T-helper 2 cell (primary cell): Measurements from ENCODE around the gene NXF1.
A peak's percentile ranks its signal among the peaks of the same experiment; 100 is the strongest.
"Not testable (repeated sequence)": the region's sequence is repeated elsewhere in the genome, so short reads cannot be mapped to it uniquely, and the experiment has no call there.

Source experiments
- DNase-seq, 5 experiments: peaks; one replicate each; pipeline versions ENCODE4 v3.0.0 to v3.0.0-alpha.2; 2012 to 2022

Gene NXF1

GRCh38 chr11:62832336-62833234, 27.3 kb upstream of the NXF1 start, which contains the start of gene TEX54:
Gene TEX54 (minus strand): TSS chr11:62832841.
- no peak for DNase-seq

DNA sequence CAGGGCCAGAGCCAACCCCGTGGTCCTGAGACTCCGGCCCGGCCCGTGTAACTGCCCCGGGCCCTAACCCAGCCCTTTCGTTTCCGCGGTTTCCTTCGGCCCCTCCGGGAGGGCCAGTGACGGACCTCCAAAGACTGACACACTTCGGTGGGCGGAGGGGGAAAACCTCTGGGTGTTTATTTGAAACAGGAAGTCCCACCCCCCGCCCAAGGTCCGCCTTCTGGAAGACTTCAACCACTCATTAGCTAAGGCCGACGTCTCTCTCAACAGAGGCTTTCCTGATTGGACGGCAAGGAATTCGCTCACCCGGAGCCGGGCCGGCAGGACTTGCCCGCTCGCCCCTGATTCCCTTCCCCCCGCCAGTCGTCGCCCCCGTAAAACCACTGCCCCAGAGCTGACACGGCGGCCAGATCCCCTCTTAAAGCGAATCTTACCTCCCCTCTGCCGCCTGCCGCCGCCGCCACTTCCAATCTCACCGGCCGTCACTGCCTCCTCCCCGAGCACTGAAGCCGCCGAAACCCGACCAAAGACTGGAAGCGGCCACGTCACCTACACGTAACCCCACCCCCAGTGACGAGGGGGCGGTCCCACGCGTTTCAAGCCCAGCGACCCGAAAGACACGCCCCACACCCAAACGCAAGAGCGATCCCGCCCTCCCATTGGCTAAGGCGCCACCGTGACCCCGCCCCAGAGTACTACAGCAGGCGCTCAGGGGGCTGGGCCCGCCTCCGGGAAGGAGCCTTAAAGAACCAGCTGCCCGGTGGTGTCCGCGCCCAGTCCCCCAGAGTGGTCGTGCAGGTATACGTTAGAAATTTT, 26.5 kb upstream of the NXF1 start, which contains the start of gene STX5:
TSS of gene STX5 (minus strand) at position 532 of the 816 bp plus-strand sequence. CDS start 808 bp downstream, outside the sequence.
- DNase-seq: peak; percentile 98 to 100 (median 99)

DNA sequence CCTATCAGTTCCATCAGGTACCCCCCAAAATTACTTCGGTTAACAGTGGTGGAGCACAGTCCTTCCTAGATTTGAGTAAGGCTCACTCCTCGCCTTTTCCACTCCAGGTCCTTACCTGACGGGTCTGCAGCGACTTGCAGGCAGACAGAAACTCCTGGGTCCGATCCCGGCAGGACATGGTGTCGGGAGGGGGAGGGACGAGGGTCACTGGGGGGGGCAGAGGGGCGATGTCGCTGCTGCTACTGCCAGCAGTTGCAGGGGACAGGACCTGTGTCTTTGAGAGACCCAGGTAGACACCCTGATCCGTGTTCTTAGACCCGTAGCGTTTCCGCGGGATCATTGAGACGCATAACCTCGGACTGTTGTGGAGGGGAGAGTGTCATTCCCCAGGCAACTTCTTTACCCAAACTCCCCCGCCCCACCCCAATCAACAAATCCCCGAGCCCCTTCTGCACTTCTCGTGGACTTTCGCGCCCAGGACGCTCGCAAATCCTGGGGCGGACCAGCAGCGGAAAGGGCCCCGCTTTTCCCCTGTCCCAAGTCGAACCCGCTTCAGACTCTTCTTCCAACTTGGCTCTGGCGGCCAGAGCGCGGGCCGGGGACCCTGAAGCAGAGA, 25.8 kb upstream of the NXF1 start:
- DNase-seq: peak in 1 of 5 experiments; percentile 47

DNA sequence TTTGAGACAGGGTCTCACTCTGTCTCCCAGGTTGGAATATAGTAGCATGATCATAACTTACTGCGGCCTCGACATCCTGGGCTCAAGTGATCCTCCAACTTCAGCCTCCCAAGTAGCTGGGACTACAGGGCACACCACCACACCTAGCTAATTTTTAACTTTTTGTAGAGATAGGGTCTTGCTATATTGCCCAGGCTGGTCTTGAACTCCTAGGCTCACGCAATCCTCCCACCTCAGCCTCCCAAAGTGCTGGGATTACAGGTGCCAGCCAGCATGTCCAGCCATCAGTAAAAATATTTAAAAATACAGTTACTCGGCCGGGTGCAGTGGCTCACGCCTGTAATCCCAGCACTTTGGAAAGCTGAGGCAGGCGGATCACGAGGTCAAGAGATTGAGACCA, 22.9 kb upstream of the NXF1 start:
- not testable (repeated sequence) for DNase-seq

GRCh38 chr11:62823677-62824076, 18.4 kb upstream of the NXF1 start:
- no peak for DNase-seq

GRCh38 chr11:62817129-62817528, 11.9 kb upstream of the NXF1 start:
- DNase-seq: no peak

DNA sequence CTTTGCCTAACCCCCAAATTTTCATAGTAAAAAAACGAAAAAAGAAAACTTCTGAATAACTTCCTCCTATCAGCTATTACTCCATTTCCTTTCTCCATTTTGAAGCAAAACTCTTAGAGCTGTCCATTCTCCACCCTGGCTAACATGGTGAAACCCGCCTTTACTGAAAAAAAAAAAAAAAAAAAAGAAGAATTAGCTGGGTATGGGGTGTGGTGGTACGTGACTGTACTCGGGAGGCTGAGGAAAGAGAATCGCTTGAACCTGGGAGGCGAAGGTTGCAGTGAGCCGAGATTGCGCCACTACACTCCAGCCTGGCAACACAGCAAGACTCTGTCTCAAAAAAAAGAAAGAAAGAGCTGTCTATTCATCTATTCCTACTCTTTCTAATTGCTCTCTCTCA, 11.3 kb upstream of the NXF1 start:
- DNase-seq: no peak

GRCh38 chr11:62811659-62812058, 6.4 kb upstream of the NXF1 start:
- DNase-seq: no peak

GRCh38 chr11:62810748-62811147, 5.5 kb upstream of the NXF1 start:
- DNase-seq: no peak

GRCh38 chr11:62806611-62807121, 1.4 kb upstream of the NXF1 start:
- no peak for DNase-seq

GRCh38 chr11:62805961-62806441, 761 bp upstream of the NXF1 start:
- peak in 2 of 5 experiments; percentile 7 to 69 for DNase-seq

DNA sequence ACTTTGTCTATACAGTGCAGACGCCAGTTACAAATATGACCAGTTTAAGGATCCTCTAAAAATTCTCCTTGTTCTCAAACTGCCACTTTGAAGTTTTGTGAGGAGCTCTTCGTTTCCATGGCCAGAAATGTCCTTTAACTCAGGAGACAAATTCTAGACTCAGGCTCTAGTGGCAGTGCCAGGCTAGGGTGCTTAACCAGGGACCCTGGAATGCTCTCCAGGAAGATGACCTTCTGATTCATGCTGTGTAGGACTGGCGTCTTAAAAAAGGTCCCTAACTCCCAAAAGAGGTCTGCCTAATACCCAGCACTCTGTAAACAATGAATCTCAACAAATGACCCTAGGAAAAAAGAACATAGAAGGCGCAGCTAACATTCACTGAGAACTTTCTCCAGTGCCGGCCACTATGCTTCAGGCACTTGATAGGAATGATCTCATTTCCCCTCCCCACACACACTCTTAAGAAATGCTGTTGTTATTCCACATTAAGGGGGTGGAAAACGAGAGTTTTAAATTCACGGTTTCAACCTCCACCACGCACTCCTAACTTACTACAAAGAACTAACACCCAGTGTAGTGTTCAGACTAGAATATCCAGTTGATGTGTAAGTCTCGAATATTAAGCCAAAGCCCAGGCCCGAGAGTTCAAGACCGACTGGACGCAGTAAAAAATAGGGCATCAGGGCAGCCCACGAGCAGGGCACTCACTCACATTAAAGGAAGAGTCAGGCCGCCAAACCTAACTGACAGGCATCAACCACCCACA, 747 bp downstream of the NXF1 start:
- DNase-seq: no peak

- DNase-seq: no peak
Measured at GRCh38 chr11:62801071-62801470, 4.2 kb downstream of the NXF1 start.

DNA sequence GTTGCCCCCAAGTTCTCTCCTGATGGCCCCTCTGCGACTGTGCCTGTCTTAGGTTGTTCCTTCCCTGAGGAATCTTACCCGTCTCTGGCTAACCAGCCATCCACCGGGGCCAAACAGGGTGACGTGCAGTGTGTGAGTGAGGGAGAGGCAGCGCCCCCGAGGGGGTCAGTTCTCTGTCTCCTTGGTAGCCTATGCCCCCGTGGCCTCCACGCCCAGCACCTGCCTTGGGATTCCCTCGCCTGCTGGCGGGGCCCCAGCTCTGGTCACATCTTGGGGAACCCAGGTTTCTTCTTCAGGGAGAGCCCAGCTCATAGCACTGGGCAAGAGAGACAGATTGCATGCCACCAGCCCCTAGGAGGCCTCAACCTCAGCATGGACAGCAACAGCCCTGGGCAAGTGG, 5.8 kb downstream of the NXF1 start:
- DNase-seq: no peak

DNA sequence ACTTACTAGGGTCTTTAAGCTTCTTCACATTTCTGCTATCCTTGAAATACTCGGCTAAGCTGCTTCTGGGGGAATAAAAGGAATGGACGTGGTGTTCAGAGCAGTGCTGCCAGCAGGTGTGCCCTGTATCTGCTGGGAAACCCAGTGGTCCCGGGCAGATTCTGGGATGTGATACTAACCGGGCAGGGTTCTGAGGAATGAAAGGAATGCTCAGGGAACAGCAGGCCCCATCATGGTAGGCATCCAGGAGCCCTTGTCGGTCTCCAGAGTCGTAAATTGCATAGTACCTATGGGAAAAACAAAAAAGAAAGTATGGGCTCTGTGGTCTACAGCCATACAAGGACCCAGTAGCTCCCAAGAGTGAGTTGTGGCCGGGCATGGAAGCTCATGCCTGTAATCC, 9.0 kb downstream of the NXF1 start:
- no peak for DNase-seq

DNA sequence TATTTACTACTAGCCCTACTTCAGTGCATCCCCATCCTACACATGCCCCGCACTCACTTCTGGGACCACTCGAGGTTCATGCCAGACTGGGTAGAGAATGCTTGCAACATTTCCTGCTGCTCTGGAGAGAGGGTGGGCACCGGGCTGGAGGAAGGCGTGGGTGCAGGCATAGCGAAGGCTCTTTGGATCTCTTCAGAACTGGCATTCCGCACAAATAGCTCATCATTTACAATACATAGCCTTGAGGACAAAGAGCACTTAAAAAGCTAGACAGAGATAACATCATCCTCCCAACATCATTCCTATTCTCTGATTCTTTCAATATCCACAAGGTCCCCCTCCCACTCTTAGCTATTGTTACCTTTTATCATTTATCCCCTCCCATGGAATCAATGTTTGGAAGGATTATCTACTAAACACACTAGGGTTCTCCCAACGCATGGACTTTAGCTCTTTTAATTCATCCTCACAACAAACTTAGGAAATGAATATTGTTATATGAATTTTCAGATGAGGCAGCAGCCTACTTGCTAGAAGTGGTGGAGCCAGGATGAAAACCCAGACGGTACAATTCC, 11.0 kb downstream of the NXF1 start:
- DNase-seq: no peak

DNA sequence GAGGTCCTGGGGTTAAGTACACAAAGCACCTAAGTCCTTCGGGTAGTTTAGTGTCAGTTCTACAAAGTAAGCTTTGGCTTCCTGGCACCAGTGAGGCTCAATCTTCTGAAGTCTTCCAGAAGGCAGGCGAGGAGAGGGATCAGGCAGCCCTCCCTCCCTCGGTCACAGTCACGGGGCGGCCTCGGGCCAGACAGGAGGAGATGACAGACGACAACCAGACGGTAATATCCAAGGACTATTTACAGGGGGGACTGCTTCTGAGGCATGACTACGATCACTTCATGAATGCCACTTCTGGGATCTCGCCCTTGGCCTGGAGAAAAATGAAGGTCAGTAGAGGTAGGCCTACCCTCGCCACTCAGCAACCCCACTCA, 13.1 kb downstream of the NXF1 start:
- DNase-seq: no peak

- peak; percentile 77 to 92 (median 86) for DNase-seq
Measured at GRCh38 chr11:62791501-62792201, 13.6 kb downstream of the NXF1 start, which contains the start of gene TMEM223. Gene TMEM223 (minus strand): TSS chr11:62792006. CDS start chr11:62791994, 12 bp downstream.

DNA sequence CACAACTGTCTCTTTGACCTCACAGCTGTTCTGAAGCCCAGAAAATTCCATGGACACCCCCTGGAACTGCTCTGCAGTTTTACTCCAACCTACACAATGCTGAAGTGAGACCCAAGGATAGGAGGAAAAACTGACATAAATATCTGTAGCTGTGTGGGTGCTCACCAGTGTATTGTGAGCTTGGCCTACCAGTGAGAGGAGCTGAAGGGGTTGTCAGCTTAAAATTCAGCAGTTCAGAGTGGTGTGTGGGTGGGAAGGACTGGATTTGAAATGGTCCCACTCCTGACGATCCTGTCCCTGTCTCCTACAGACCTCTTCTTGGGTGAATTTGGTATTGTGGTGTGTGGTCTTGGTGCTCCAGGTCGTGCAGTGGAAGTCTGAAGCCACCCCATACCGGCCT, 15.7 kb downstream of the NXF1 start:
- no peak for DNase-seq

- no peak for DNase-seq
Measured at GRCh38 chr11:62788991-62789390, 16.2 kb downstream of the NXF1 start.
